BE2C (cell line): ENCODE measurements around the gene PDE6G.

Experiments
- DNase-seq: peaks from one replicate; pipeline ENCODE4 v3.0.0-alpha.2; 2020
- H3K27me3 ChIP-seq: fragments of 250-450 bp; sonication (Bioruptor Pico); 2 replicates; pipeline ENCODE4 v1.5.1; 2020; ENCODE audit warnings: mild to moderate bottlenecking
- H3K36me3 ChIP-seq: fragments of 250-450 bp; sonication (Bioruptor Pico); 2 replicates; pipeline ENCODE4 v1.5.1; 2020; ENCODE audit warnings: mild to moderate bottlenecking
- H3K4me1 ChIP-seq: fragments of 250-450 bp; sonication (Bioruptor Pico); 2 replicates; pipeline ENCODE4 v1.5.1; 2020
- H3K4me3 ChIP-seq: 2 replicates; pipeline ENCODE4 v1.5.1; 2011; ENCODE audit warnings: low read depth, low read length
- H3K9me3 ChIP-seq: fragments of 250-450 bp; sonication (Bioruptor Pico); 2 replicates; pipeline ENCODE4 v1.5.1; 2020
- TF ChIP-seq, protein P1 (sequence below): IDR thresholded peaks from 2 replicates; pipeline ENCODE4 v1.5.1; 2012; ENCODE audit warnings: mild to moderate bottlenecking, low read depth, low read length

PDE6G gene

GRCh38 chr17:81666342-81667191, 10.2 kb upstream of the PDE6G start, which contains the start of the genes CCDC137 and OXLD1:
TSS of gene CCDC137 (plus strand) at chr17:81666737. CDS start at chr17:81666767, 30 bp downstream.
TSS of gene OXLD1 (minus strand) at chr17:81666605. CDS start at chr17:81666577, 28 bp downstream.
- DNase-seq: peak; percentile 98

DNA sequence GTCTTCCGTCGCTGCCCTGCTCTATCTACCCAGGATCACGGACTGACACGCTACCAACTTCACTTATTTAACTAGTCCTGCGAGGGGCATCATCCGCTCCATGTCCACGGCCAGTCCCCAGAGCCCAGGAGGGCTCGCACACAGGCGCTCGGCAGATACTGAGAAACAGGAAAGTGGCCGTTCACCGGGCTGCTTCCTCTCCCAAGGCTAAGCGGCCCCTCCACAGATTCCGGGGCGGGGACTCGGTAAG, 9.7 kb upstream of the PDE6G start:
- no peaks in the 10 kb centered on the region for H3K9me3 ChIP-seq
- H3K4me3 ChIP-seq: peak overlapping the region; percentile 78
- H3K4me1 ChIP-seq: no peaks in the 10 kb centered on the region
- DNase-seq: no peak
- no peaks in the 10 kb centered on the region for H3K27me3 ChIP-seq
- TF ChIP-seq, protein P1, sequence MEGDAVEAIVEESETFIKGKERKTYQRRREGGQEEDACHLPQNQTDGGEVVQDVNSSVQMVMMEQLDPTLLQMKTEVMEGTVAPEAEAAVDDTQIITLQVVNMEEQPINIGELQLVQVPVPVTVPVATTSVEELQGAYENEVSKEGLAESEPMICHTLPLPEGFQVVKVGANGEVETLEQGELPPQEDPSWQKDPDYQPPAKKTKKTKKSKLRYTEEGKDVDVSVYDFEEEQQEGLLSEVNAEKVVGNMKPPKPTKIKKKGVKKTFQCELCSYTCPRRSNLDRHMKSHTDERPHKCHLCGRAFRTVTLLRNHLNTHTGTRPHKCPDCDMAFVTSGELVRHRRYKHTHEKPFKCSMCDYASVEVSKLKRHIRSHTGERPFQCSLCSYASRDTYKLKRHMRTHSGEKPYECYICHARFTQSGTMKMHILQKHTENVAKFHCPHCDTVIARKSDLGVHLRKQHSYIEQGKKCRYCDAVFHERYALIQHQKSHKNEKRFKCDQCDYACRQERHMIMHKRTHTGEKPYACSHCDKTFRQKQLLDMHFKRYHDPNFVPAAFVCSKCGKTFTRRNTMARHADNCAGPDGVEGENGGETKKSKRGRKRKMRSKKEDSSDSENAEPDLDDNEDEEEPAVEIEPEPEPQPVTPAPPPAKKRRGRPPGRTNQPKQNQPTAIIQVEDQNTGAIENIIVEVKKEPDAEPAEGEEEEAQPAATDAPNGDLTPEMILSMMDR: no peak
- H3K36me3 ChIP-seq: peaks cover 34% of the 10 kb centered on the region

More at GRCh38 chr17:81666342-81667191, 10.2 kb upstream of the PDE6G start, which contains the start of the genes CCDC137 and OXLD1:
- H3K4me1 ChIP-seq: no peaks in the 10 kb centered on the region
- peaks cover 39% of the 10 kb centered on the region for H3K36me3 ChIP-seq
- H3K9me3 ChIP-seq: no peaks in the 10 kb centered on the region
- no peaks in the 10 kb centered on the region for H3K27me3 ChIP-seq
- peak within 1 kb of the TSS; percentile 78 for H3K4me3 ChIP-seq
- TF ChIP-seq, protein P1: no peak

- Histone ChIP-seq H3K9me3 (no peaks in the 10 kb centered on the region), H3K36me3 (peaks cover 31% of the 10 kb centered on the region), H3K4me1 (no peaks in the 10 kb centered on the region), H3K4me3 (peak overlapping the region; percentile 78), H3K27me3 (no peaks in the 10 kb centered on the region)
- TF ChIP-seq, protein P1: no peak
- DNase-seq: no peak
Observed at GRCh38 chr17:81665205-81666091, 9.1 kb upstream of the PDE6G start.

DNA sequence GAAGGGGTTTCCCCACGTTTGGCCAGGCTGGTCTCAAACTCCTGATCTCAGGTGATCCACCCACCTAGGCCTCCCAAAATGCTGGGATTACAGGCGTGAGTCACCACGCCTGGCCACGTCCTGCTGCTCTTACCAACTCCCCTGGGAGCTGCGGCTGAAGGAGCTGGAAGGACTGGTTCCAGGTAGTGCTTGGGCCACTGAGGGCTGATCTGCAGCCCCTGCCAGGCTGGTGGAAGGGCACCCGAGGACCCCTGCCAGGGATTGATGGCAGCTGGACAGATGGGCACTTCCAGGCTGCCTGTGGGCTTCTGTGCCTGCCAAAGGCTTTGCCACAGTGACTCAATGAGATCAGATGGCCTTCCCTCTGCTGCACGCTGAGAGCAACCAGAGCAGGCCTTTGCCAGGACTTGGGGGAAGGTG, 7.7 kb upstream of the PDE6G start:
- Histone ChIP-seq H3K27me3 (no peaks in the 10 kb centered on the region), H3K36me3 (peaks cover 18% of the 10 kb centered on the region), H3K9me3 (no peaks in the 10 kb centered on the region), H3K4me3 (no peak overlapping the region), H3K4me1 (no peaks in the 10 kb centered on the region)
- no peak for DNase-seq
- TF ChIP-seq, protein P1: no peak

DNA sequence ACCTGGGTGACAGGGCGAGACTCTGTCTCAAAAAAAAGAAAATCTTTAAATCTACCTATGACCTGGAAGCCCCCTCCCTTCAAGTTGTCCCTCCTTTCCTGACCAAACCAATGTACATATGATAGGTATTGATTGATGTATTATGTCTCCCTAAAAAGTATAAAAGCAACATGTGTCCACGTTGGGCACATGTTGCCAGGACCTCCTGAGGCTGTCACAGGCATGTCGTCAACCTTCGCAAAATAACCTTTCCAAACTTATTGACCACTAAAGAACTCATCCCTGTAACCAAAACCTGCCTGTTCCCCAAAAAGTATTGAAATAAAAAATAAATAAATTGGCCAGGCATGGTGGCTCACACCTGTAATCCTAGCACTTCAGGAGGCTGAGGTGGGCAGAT, 5.7 kb upstream of the PDE6G start:
- H3K9me3 ChIP-seq: no peaks in the 10 kb centered on the region
- no peaks in the 10 kb centered on the region for H3K4me1 ChIP-seq
- TF ChIP-seq, protein P1: no peak
- H3K4me3 ChIP-seq: no peak overlapping the region
- H3K27me3 ChIP-seq: no peaks in the 10 kb centered on the region
- peaks cover 10% of the 10 kb centered on the region for H3K36me3 ChIP-seq
- no peak for DNase-seq
